ENCODE results near the gene MFAP1. TPM values are rescaled to one million over a fixed set of nuclear protein-coding genes. Genes with fewer than 3 reads are reported as not detected.

The MFAP1 gene
- total RNA-seq, 1 donor from 2014 or later, result 37.4 TPM

DNA sequence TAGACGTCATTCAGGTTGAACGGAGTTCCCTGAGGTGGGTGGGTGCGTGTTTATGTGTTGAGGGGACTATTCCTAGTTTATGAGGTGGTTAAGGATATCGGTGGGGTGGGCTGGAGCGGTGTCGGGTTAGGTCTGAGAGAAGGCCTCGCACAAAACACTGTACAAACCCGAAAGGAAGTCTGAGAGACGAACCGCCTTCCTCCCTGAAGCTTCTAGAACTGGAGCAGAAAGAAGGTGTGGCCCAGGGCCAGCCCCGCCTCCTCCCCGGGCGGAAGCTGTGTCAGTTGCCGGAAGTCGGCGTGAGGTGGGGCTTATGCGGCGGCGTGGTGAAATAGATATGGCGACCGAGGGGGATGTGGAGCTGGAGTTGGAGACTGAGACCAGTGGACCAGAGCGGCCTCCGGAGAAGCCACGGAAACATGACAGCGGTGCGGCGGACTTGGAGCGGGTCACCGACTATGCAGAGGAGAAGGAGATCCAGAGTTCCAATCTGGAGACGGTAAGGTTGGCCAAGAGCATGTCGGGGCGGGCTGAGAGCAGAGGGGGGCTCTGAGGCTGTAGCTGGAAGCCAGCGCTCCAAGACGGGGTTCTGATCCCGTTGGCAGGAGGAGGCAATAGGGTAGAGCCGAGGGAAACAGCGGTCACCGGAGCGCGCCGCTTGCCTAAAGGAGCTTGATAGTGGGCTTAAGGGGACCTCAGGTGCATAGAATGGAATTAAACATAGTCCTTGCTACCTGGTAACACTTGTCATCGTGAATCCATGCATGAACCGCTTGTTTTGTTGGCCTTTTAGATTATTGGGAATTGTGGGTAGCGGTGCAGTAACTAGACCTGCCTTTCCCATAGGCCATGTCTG is 24.0 kb downstream of the MFAP1 start, which contains the start of gene HYPK:
TSS of gene HYPK (plus strand) at position 314 of the 856 bp plus-strand sequence. CDS start at position 338, 24 bp downstream.
- H3K9me3 Mint-ChIP-seq, result no peaks in the 10 kb centered on the region
- DNase-seq (ENCODE audit: extremely low spot score, unreplicated experiment), result peak; percentile 90
- peak within 1 kb of the TSS; percentile 95 for H3K27ac Mint-ChIP-seq
- H3K4me3 Mint-ChIP-seq, result peak within 1 kb of the TSS; percentile 100
- peaks cover 48% of the 10 kb centered on the region for H3K4me1 Mint-ChIP-seq (ENCODE audit: unreplicated experiment)
- H3K36me3 Mint-ChIP-seq, result peaks cover 44% of the 10 kb centered on the region
- TF ChIP-seq, protein P1, sequence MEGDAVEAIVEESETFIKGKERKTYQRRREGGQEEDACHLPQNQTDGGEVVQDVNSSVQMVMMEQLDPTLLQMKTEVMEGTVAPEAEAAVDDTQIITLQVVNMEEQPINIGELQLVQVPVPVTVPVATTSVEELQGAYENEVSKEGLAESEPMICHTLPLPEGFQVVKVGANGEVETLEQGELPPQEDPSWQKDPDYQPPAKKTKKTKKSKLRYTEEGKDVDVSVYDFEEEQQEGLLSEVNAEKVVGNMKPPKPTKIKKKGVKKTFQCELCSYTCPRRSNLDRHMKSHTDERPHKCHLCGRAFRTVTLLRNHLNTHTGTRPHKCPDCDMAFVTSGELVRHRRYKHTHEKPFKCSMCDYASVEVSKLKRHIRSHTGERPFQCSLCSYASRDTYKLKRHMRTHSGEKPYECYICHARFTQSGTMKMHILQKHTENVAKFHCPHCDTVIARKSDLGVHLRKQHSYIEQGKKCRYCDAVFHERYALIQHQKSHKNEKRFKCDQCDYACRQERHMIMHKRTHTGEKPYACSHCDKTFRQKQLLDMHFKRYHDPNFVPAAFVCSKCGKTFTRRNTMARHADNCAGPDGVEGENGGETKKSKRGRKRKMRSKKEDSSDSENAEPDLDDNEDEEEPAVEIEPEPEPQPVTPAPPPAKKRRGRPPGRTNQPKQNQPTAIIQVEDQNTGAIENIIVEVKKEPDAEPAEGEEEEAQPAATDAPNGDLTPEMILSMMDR (conservative IDR thresholded peaks at IDR 0.05), result no peak
- no peaks in the 10 kb centered on the region for H3K27me3 Mint-ChIP-seq

DNA sequence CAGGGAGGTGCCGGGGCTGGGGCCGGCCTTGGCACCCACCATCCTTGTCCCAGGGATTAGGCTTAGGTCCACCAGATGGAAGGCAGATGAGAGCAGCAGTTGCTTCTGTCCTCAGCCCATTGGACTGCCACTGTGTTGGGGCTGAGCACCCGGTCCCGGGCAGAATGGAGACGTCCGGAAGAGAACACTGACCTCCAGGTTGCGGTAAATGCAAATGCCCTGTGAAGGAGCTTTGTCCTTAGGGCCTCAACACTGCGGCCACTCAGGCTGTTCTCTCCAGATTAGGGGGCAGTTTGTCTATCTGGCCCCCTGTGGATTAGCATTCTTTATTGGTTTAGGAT is 24.6 kb downstream of the MFAP1 start, which contains the start of gene SERINC4:
TSS of gene SERINC4 (minus strand) at position 276 of the 341 bp plus-strand sequence. CDS start at position 42, 234 bp downstream.
- H3K4me1 Mint-ChIP-seq (ENCODE audit: unreplicated experiment), result peaks cover 51% of the 10 kb centered on the region
- DNase-seq (ENCODE audit: extremely low spot score, unreplicated experiment), result no peak

DNA sequence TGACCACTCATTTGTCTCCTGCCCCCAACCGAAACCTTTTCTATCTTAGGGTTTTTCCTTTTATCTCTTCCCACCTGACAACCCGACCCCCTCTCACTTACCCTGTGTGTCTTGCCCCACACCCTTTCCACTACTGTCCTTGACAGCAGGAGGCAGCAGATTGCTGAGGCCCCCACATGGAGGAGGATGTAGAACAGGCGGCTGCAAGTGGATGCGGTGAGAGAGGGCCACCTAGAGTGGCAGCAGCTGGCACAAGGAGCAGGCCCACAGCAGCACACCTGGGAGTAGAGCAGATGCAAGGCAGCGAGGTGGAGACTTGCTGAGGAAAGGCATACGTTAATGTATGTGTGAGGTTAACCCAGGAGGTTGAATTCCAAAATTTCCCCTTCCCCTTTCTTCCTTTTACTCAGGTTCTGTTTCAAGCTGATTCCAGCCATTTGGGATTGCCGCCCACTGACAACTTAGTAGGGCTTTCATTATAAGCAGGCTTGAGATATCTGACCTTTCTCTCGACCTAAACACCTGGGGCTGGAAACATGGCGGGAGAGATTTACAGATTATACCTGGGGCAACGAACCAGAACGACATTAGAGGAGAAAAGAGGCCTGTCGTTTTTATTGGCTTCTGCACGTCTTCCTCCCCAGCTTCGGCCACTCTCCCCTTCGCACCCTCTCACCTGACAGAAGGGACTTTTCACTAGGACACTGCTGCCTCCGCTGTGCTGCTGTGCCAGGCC is 25.1 kb downstream of the MFAP1 start:
- TF ChIP-seq, protein P1 (conservative IDR thresholded peaks at IDR 0.05), result no peak
- peak overlapping the region; percentile 92 for H3K27ac Mint-ChIP-seq
- H3K4me1 Mint-ChIP-seq (ENCODE audit: unreplicated experiment), result peaks cover 51% of the 10 kb centered on the region
- peaks cover 49% of the 10 kb centered on the region for H3K36me3 Mint-ChIP-seq
- H3K9me3 Mint-ChIP-seq, result no peaks in the 10 kb centered on the region
- H3K4me3 Mint-ChIP-seq, result peak overlapping the region; percentile 66
- no peaks in the 10 kb centered on the region for H3K27me3 Mint-ChIP-seq
- DNase-seq (ENCODE audit: extremely low spot score, unreplicated experiment), result no peak

More for the DNA sequence above, 24.6 kb downstream of the MFAP1 start, which contains the start of gene SERINC4:
- Mint-ChIP-seq H3K9me3 (no peaks in the 10 kb centered on the region), H3K4me3 (peak within 1 kb of the TSS; percentile 100), H3K27me3 (no peaks in the 10 kb centered on the region), H3K36me3 (peaks cover 45% of the 10 kb centered on the region), H3K27ac (peak within 1 kb of the TSS; percentile 95)
- TF ChIP-seq, protein P1 (conservative IDR thresholded peaks at IDR 0.05), result no peak

DNA sequence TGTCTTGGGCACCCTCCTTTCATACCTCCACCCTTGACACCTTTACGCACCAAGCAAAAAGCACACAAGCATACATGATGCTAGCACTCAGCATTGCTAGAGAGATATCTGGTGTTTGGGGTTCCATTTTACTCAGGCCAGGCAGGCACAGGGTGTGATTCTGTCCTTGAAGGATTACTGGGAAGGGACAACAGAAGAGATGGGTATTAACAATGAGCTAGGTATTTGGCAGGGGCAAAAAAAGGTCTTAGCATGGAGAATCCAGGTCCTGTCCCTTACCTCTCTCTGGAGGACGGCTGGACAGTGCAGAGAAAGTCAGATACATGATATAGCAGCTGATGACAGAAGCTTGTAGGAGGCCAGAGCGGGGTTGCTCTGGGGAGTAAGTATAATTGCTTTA is 27.9 kb downstream of the MFAP1 start:
- peaks cover 56% of the 10 kb centered on the region for H3K36me3 Mint-ChIP-seq
- no peaks in the 10 kb centered on the region for H3K27me3 Mint-ChIP-seq
- peaks cover 59% of the 10 kb centered on the region for H3K4me1 Mint-ChIP-seq (ENCODE audit: unreplicated experiment)
- peak overlapping the region; percentile 68 for H3K27ac Mint-ChIP-seq
- TF ChIP-seq, protein P1 (conservative IDR thresholded peaks at IDR 0.05), result no peak
- H3K9me3 Mint-ChIP-seq, result no peaks in the 10 kb centered on the region
- H3K4me3 Mint-ChIP-seq, result peak overlapping the region; percentile 49
- no peak for DNase-seq (ENCODE audit: extremely low spot score, unreplicated experiment)

DNA sequence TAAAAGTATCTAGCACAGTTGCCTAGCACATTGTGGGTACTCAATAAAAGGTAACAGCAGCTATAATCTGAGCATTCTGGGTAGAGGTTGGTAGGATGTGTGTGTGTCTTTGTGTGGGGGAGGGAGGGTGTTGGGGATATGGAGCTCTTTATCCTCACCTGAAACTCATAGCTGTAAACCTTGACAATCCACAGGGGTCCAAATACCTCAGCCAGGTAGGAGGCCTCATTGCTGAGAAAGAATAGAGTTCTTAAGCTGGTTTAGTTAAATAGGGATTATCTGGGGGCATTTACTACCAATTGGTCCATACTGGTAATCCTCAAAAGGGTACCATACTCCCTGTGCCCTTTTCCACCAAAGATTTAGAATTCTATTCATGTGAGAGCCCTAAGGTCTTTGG is 28.5 kb downstream of the MFAP1 start:
- peak overlapping the region; percentile 68 for H3K27ac Mint-ChIP-seq
- H3K4me3 Mint-ChIP-seq, result peak overlapping the region; percentile 96
- no peaks in the 10 kb centered on the region for H3K9me3 Mint-ChIP-seq
- DNase-seq (ENCODE audit: extremely low spot score, unreplicated experiment), result no peak
- H3K27me3 Mint-ChIP-seq, result no peaks in the 10 kb centered on the region
- H3K4me1 Mint-ChIP-seq (ENCODE audit: unreplicated experiment), result peaks cover 53% of the 10 kb centered on the region
- H3K36me3 Mint-ChIP-seq, result peaks cover 56% of the 10 kb centered on the region
- TF ChIP-seq, protein P1 (conservative IDR thresholded peaks at IDR 0.05), result no peak
